Progenitor cell of endocrine pancreas (in vitro differentiated cells): Measurements from ENCODE around the gene IL1F10. TPM values are rescaled to one million over a fixed set of nuclear protein-coding genes. Genes with fewer than 3 reads are reported as not detected.

ENCODE experiments used
- DNase-seq: peaks from one replicate; pipeline ENCODE4 v3.0.0; 2021; ENCODE audit warnings: low spot score; ENCODE audit not compliant: unreplicated experiment
- H3K27ac Mint-ChIP-seq: 2 replicates; pipeline ENCODE4 v1.8.0; 2021; ENCODE audit warnings: mild to moderate bottlenecking, moderate library complexity, mixed read lengths
- H3K27me3 Mint-ChIP-seq: 2 replicates; pipeline ENCODE4 v1.8.0; 2021; ENCODE audit warnings: mixed read lengths
- H3K36me3 Mint-ChIP-seq: 2 replicates; pipeline ENCODE4 v1.8.0; 2022; ENCODE audit warnings: mixed read lengths; ENCODE audit not compliant: insufficient read depth
- H3K4me1 Mint-ChIP-seq: 2 replicates; pipeline ENCODE4 v1.8.0; 2021; ENCODE audit warnings: low read depth, mixed read lengths
- H3K4me3 Mint-ChIP-seq: 2 replicates; pipeline ENCODE4 v1.8.0; 2021; ENCODE audit warnings: low read depth, mild to moderate bottlenecking, moderate library complexity, mixed read lengths
- H3K9me3 Mint-ChIP-seq: 2 replicates; pipeline ENCODE4 v1.8.0; 2021; ENCODE audit warnings: low read depth, mixed read lengths
- CTCF ChIP-seq: fragments of 200-600 bp; sonication (generic); IDR thresholded peaks from one replicate; pipeline ENCODE4 v1.5.0; 2021; ENCODE audit warnings: antibody characterized with exemption, mild to moderate bottlenecking; ENCODE audit not compliant: unreplicated experiment
- total RNA-seq: library from RNA; stranded (reverse); gene quantifications from 2 replicates; pipeline ENCODE4 v1.2.1, GENCODE V29; 2021

The IL1F10 gene
- total RNA-seq, 1 donor from 2014 or later = not detected

GRCh38 chr2:113075600-113075999 lies 7.8 kb downstream of the IL1F10 start:
- no peak overlapping the region for H3K4me3 Mint-ChIP-seq
- DNase-seq = no peak
- no peak for TF ChIP-seq CTCF
- H3K27me3 Mint-ChIP-seq = peaks cover 20% of the 10 kb centered on the region
- no peak overlapping the region for H3K27ac Mint-ChIP-seq
- no peaks in the 10 kb centered on the region for H3K9me3 Mint-ChIP-seq
- peaks cover 7% of the 10 kb centered on the region for H3K4me1 Mint-ChIP-seq
- no peaks in the 10 kb centered on the region for H3K36me3 Mint-ChIP-seq

- no peak for TF ChIP-seq CTCF
- H3K9me3 Mint-ChIP-seq = no peaks in the 10 kb centered on the region
- H3K4me1 Mint-ChIP-seq = peaks cover 7% of the 10 kb centered on the region
- H3K4me3 Mint-ChIP-seq = no peak overlapping the region
- H3K27me3 Mint-ChIP-seq = peaks cover 19% of the 10 kb centered on the region
- DNase-seq = no peak
- no peak overlapping the region for H3K27ac Mint-ChIP-seq
- H3K36me3 Mint-ChIP-seq = no peaks in the 10 kb centered on the region
Measured at GRCh38 chr2:113076954-113077669, 9.3 kb downstream of the IL1F10 start.

DNA sequence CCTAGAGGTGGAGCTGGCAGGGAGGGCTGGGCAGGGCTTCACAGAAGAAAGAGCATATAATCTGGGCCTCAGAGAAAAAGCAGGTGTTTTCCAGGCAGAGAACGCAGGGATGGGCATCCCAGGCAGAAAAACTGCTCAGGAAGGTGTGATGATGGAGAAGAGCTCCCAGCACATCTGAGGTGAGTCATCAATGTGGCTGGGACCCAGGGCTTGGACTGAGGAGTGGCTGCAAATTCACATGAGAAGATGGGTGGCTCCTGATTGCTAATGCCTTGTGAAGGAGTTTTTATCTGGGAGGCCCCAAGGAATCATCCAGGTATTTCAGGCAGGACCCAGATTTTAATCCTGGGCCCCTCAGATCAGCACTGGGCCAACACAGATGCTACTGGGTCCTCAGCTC lies 10.2 kb downstream of the IL1F10 start:
- no peak overlapping the region for H3K4me3 Mint-ChIP-seq
- H3K27me3 Mint-ChIP-seq = peaks cover 20% of the 10 kb centered on the region
- no peak for DNase-seq
- H3K4me1 Mint-ChIP-seq = peaks cover 7% of the 10 kb centered on the region
- H3K27ac Mint-ChIP-seq = no peak overlapping the region
- H3K36me3 Mint-ChIP-seq = no peaks in the 10 kb centered on the region
- no peak for TF ChIP-seq CTCF
- no peaks in the 10 kb centered on the region for H3K9me3 Mint-ChIP-seq

DNA sequence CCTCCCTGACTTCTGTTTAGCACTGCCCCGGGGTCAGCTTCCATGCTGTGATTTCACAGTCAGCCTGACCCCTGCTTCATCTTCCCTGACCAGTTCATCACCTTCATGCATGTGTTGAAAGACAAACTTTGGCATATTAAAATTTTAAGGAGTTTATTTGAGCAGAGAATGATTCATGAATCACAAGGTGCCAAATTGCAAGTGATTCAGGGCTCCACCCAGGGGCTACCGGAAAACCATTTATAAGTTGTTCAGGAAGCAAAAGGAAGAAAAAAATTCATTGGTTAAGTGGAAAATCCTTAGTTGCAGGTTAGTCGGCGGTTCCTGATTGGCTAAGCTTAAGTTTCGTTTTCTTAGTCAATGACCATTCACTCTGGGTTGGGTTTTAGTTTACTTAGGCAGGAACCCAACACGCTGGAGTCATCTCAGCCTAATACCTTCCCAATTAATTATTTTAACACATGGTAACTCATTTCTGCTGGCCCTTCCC lies 10.6 kb downstream of the IL1F10 start:
- no peak for DNase-seq
- Mint-ChIP-seq H3K4me1 (peaks cover 7% of the 10 kb centered on the region), H3K27me3 (peaks cover 25% of the 10 kb centered on the region), H3K9me3 (no peaks in the 10 kb centered on the region), H3K36me3 (no peaks in the 10 kb centered on the region), H3K27ac (no peak overlapping the region), H3K4me3 (no peak overlapping the region)
- no peak for TF ChIP-seq CTCF

- Mint-ChIP-seq H3K4me1 (peaks cover 7% of the 10 kb centered on the region), H3K4me3 (no peak overlapping the region), H3K27ac (no peak overlapping the region), H3K36me3 (no peaks in the 10 kb centered on the region), H3K27me3 (peaks cover 26% of the 10 kb centered on the region), H3K9me3 (no peaks in the 10 kb centered on the region)
- TF ChIP-seq CTCF = no peak
- DNase-seq = no peak
Measured at GRCh38 chr2:113079131-113079530, 11.4 kb downstream of the IL1F10 start.
